HFFc6 (cell line): ENCODE data around the gene ATP11A. TPM values are rescaled to one million over a fixed set of nuclear protein-coding genes. Genes with fewer than 3 reads are reported as not detected.

ENCODE experiments used
- DNase-seq: peaks from one replicate; pipeline ENCODE4 v3.0.0-alpha.2; 2018
- H3K27ac Mint-ChIP-seq: 2 replicates; pipeline ENCODE4 v1.8.0; 2020; ENCODE audit warnings: mild to moderate bottlenecking, mixed read lengths
- H3K27me3 Mint-ChIP-seq: 2 replicates; pipeline ENCODE4 v1.8.0; 2021; ENCODE audit warnings: mild to moderate bottlenecking, moderate library complexity, mixed read lengths; ENCODE audit not compliant: insufficient read depth
- H3K36me3 Mint-ChIP-seq: 2 replicates; pipeline ENCODE4 v1.8.0; 2021; ENCODE audit warnings: low read depth, mixed read lengths
- H3K4me1 Mint-ChIP-seq: 2 replicates; pipeline ENCODE4 v1.8.0; 2020; ENCODE audit warnings: low read depth, mixed read lengths
- H3K4me3 Mint-ChIP-seq: 2 replicates; pipeline ENCODE4 v1.8.0; 2020; ENCODE audit warnings: mild to moderate bottlenecking, moderate library complexity, mixed read lengths
- H3K9me3 Mint-ChIP-seq: 2 replicates; pipeline ENCODE4 v1.8.0; 2020; ENCODE audit warnings: mild to moderate bottlenecking, mixed read lengths
- total RNA-seq, 6 experiments: library from RNA; stranded (reverse); fragmentation: NEBNext Ultra II Directional; extraction: Animal tissue kit (Norgen Biotek cat#: 25700); gene quantifications; 2 replicates in 1 of 6; 3 replicates in 5 of 6; pipeline ENCODE4 v1.2.3, GENCODE V29; 2021
- TF ChIP-seq, protein P1 (sequence below): fragments of 200-600 bp; sonication (generic); IDR thresholded peaks from 2 replicates; pipeline ENCODE4 v1.5.0; 2021; ENCODE audit warnings: antibody characterized with exemption, mild to moderate bottlenecking

ATP11A gene
- total RNA-seq, 6 experiments from 2014 or later, result 4.3 to 29.9 (median 6.5) TPM

DNA sequence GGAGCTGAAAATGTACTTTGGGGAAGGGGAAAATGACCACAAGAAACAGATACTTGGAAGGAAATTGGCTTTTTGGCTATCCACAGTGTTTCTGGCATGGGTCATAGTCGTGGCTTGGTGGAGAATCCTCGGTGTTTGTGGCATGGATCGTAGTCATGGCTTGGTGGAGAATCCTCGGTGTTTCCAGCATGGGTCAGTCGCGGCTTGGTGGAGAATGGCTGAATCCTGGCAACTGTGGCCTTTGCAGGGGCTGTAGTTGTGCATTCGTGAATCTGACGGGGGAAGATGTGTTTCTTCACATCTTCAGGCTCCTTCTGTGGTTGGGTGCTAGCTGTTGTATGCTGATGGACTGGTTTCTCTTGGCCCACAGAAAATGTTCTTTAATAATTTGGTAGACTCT lies 217.4 kb downstream of the ATP11A start:
- Mint-ChIP-seq H3K36me3 (peaks cover 7% of the 10 kb centered on the region; the same call in 1 of the 2 replicates), H3K27ac (no peak overlapping the region), H3K4me3 (no peak overlapping the region), H3K9me3 (peaks cover 17% of the 10 kb centered on the region), H3K4me1 (no peaks in the 10 kb centered on the region), H3K27me3 (peaks cover 67% of the 10 kb centered on the region)
- DNase-seq, result no peak
- TF ChIP-seq, protein P1, sequence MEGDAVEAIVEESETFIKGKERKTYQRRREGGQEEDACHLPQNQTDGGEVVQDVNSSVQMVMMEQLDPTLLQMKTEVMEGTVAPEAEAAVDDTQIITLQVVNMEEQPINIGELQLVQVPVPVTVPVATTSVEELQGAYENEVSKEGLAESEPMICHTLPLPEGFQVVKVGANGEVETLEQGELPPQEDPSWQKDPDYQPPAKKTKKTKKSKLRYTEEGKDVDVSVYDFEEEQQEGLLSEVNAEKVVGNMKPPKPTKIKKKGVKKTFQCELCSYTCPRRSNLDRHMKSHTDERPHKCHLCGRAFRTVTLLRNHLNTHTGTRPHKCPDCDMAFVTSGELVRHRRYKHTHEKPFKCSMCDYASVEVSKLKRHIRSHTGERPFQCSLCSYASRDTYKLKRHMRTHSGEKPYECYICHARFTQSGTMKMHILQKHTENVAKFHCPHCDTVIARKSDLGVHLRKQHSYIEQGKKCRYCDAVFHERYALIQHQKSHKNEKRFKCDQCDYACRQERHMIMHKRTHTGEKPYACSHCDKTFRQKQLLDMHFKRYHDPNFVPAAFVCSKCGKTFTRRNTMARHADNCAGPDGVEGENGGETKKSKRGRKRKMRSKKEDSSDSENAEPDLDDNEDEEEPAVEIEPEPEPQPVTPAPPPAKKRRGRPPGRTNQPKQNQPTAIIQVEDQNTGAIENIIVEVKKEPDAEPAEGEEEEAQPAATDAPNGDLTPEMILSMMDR, result no peak

DNA sequence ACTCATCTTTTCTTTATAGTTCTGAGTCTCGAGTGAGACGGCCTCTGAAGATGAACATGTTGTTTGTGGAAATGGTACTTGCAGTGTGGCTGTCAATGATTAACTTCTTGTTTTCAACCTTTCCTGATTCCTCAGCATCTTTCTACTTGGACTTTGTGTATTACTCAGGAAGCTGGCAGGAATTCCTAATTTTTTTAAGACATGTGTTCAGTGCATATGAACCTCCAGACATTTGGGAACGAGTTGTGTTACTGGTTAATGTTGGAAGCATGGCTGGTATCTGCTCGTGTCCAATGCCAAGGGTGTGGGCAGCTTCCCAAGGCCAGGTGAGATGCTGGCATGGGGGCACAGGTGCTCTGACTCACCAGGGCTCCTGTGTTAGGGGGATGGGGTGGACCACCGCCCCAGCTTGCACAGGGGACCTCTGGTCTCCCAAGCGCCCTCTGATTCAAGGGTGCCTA lies 218.1 kb downstream of the ATP11A start:
- peaks cover 7% of the 10 kb centered on the region; the same call in 1 of the 2 replicates for H3K36me3 Mint-ChIP-seq

DNA sequence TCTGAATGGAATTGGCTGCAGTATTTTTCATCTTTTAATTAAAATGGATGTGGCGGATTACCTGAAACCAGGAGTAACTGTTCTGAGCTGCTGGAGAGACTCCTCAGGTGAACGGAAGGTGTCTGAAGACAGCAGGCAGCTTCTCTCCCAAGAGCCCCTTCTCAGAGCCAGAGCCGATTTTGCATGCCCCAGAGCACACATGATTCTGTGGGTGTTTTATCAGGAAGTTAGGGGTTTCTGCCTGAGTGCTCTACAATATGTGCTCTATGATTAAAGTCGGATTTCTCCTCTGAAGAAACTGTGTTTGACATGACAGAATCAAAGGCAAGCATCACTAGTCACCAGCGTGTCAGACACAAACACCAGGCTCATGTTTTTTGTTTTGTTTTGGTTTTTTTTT lies 218.5 kb downstream of the ATP11A start:
- peaks cover 7% of the 10 kb centered on the region; the same call in 1 of the 2 replicates for H3K36me3 Mint-ChIP-seq
- no peaks in the 10 kb centered on the region for H3K4me1 Mint-ChIP-seq
- TF ChIP-seq, protein P1, result no peak
- DNase-seq, result no peak
- no peak overlapping the region for H3K27ac Mint-ChIP-seq
- H3K4me3 Mint-ChIP-seq, result no peak overlapping the region
- H3K9me3 Mint-ChIP-seq, result peaks cover 17% of the 10 kb centered on the region
- H3K27me3 Mint-ChIP-seq, result peaks cover 57% of the 10 kb centered on the region

More for the DNA sequence above, 218.1 kb downstream of the ATP11A start:
- TF ChIP-seq, protein P1, result no peak
- no peak for DNase-seq
- peaks cover 17% of the 10 kb centered on the region for H3K9me3 Mint-ChIP-seq
- H3K4me1 Mint-ChIP-seq, result no peaks in the 10 kb centered on the region
- H3K27me3 Mint-ChIP-seq, result peaks cover 61% of the 10 kb centered on the region
- no peak overlapping the region for H3K4me3 Mint-ChIP-seq
- H3K27ac Mint-ChIP-seq, result no peak overlapping the region

DNA sequence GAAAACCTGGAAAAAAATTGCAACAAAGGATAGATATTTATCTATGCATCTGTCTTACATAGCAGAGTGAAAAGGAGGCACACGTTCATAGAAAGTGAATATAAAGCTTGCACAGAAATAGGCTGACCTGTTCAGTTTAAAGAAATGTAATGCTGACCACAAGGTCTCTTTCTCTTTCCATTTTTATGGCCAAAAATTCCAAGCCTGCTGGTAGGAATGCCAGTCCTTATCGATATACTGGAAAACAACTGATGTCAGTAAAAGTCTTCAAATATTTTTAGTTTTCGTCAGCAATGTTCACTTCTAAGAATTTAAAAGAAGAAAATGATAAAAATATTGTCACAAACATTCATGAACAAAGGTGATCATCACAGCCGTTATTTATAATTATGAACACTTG lies 220.2 kb downstream of the ATP11A start:
- Mint-ChIP-seq H3K4me3 (no peak overlapping the region), H3K4me1 (no peaks in the 10 kb centered on the region), H3K27me3 (peaks cover 61% of the 10 kb centered on the region), H3K9me3 (peaks cover 13% of the 10 kb centered on the region), H3K36me3 (peaks cover 4% of the 10 kb centered on the region; the same call in 1 of the 2 replicates), H3K27ac (no peak overlapping the region)
- TF ChIP-seq, protein P1, result peak; percentile 24; the same call in 1 of the 2 replicates
- no peak for DNase-seq

DNA sequence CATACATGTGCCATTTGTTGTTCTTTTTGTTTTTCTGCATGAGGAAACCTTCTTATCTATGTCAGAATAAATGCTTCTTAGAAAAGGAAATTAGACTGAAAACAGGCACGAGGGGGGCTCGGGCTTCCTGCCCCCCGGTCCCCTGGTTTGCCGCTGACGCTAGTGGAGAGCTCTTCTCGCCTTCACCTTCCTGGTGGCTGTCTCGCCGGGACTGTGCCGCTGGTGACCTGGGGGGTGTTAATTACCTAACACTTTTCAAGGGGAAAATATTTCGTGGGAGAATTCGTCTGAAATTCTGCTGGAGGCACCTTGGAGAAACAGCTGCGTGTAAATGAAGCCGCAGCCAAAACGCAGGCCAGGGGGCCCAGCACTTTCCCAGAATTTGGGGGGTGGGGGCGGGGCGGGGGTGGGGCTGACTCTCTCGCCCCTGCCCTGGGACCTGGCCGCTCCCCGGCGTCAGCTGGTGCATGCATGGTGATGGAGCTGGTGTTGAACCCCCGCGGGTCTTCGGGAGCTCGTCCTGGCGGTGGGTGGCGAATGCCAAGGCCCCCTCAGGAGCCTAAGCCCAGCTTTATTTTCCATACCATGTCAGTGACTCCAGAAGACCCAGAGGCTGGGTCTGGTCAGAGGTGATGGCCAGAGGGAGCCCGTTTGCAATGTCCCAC lies 220.9 kb downstream of the ATP11A start:
- no peak for DNase-seq
- Mint-ChIP-seq H3K9me3 (peaks cover 6% of the 10 kb centered on the region), H3K27me3 (peaks cover 54% of the 10 kb centered on the region), H3K4me3 (no peak overlapping the region), H3K4me1 (no peaks in the 10 kb centered on the region), H3K27ac (no peak overlapping the region), H3K36me3 (no peaks in the 10 kb centered on the region)
- TF ChIP-seq, protein P1, result no peak
